Smooth muscle cell of the brain vasculature (primary cell): ENCODE data around the gene MAST1.
"Not testable (repeated sequence)": the region's sequence is repeated elsewhere in the genome, so short reads cannot be mapped to it uniquely, and the experiment has no call there.

Experiments
- DNase-seq: peaks from one replicate; pipeline ENCODE4 v3.0.0-alpha.2; 2012; ENCODE audit warnings: low read depth, low spot score

MAST1 gene

DNA sequence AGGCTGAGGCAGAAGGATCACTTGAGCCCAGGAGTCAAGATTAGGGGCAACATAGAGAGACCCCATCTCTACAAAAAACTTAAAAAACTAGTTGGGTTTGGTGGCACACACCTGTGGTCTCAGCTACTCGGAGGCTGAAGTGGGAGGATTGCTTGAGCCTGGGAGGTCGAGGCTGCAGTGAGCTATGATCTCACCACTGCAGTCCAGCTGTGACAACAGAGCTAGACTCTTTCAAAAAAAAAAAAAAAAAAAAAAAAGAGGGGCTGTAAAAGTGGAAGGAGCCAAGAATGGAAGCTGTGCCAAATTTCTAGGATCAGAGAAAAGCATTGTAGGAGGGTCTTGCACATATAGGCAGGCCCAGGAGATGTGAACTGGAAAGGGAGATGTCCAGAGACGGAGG, 33.4 kb downstream of the MAST1 start:
- no peak for DNase-seq

DNA sequence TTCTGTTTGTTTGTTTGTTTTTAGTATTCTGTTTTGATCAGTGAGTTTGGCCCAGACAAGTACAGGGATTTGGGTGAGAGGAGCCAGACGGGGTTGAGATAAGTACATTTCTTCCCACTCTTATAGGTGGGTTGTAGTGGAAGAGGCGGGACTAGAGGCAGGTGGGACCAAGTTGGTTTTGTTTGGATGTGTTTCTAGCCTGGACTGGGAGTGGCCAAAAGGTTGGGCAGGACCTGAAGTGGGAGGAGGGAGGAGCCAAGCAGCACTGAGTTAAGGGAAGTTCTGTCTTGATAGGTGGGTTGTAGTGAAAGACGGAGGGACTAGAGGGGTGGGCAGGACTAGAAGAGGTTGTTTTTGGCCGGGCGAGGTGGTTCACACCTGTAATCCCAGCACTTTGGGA, 33.9 kb downstream of the MAST1 start:
- no peak for DNase-seq

GRCh38 chr19:12872941-12873890, 34.9 kb downstream of the MAST1 start:
- DNase-seq = no peak

GRCh38 chr19:12873891-12874745, 35.8 kb downstream of the MAST1 start:
- DNase-seq = no peak

- no peak for DNase-seq
Measured at GRCh38 chr19:12875086-12875485, 36.8 kb downstream of the MAST1 start.

DNA sequence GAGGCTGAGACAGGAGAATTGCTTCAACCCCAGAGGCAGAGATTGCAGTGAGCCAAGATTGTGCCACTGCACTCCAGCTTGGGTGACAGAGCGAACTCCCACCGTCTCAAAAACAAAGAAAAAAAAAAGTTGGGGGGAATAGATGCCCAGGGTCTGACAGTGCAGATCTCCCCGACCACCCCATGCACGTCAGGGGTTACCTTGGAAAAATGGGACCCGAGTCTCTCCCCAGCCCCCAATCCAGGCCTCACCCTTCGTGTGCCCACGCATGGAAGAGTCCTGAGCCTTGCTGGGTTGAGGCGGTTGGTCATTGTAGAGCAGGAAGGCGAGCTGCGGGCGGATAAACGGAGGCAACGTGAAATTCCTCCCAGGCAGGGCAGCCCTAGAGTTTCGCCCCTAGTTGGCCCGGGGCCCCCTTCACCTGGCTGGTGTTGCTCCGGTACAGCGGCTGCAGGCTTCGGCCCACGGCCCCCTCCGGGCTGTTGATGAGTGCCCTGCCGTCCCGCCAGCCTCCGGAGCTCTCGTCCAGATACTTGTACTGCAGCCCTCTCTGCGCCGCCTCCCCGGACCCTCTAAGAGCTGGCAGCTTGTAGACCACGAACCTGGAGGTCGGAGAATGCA, 42.3 kb downstream of the MAST1 start:
- no peak for DNase-seq

- DNase-seq = no peak
Measured at GRCh38 chr19:12881172-12881808, 43.0 kb downstream of the MAST1 start, which contains the start of gene DNASE2. TSS of gene DNASE2 (minus strand) at chr19:12881449. CDS start at chr19:12881375, 74 bp downstream.

GRCh38 chr19:12882589-12882988, 44.3 kb downstream of the MAST1 start:
- no peak for DNase-seq

DNA sequence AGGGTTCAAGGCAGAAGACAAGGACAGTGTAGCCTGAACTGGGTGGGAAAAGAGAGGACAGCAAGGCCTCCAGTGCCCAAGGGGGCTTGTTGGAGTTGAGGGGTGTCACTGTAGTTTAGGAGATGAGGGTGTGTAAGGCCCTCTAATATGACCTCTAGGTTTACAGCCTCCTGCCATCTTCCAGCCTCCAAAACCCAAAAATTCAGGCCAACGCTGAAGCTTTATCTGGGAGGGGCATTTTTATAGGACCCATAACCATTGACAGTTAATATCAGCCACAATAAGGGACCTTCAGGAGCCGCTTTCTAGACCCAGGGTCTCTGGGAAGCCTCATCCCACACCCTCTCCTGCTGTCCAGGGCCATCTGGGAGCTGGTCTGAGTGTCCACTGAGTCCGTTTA, 45.9 kb downstream of the MAST1 start:
- DNase-seq = no peak

- DNase-seq = no peak
Measured at GRCh38 chr19:12884627-12884925, 46.3 kb downstream of the MAST1 start.

DNA sequence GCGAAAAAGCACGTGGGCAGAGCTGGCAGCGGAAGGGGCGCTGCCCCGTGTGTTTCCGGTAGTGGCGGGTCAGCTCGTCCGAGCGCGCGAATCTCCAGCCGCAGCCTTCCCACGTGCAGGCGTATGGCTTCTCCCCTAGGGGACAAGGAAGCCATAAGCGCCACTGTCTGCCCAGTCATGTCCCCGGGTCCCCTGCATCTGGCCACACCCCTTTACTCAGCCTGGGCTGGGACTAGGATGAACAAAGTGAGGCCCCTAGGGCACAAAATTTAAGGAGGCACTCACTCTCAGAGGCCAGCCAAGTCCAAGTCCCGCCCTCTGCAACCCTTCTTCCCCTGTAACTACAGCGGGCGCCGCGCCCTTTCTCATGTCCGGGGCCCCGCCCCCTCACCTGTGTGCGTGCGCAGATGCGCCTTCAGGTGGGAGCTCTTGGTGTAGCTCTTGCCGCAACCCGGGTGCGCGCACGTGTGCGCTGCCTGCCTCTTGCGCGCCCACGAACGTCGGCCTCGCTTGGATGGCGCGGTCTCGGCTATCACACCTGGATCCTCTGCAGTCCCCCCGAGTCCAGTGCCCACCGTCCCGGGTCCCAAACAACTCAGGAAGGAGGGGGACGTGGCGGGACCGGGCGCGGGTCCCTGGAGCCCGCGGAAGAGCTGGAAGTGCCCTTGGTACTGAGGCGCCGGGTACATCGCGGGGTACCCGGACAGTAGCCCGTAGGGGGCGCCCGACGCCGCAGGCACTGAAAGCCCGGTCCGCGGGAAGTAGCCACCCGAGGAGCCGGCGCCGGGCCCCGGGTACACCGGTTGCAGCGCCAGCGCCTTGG, 46.8 kb downstream of the MAST1 start:
- no peak for DNase-seq

DNA sequence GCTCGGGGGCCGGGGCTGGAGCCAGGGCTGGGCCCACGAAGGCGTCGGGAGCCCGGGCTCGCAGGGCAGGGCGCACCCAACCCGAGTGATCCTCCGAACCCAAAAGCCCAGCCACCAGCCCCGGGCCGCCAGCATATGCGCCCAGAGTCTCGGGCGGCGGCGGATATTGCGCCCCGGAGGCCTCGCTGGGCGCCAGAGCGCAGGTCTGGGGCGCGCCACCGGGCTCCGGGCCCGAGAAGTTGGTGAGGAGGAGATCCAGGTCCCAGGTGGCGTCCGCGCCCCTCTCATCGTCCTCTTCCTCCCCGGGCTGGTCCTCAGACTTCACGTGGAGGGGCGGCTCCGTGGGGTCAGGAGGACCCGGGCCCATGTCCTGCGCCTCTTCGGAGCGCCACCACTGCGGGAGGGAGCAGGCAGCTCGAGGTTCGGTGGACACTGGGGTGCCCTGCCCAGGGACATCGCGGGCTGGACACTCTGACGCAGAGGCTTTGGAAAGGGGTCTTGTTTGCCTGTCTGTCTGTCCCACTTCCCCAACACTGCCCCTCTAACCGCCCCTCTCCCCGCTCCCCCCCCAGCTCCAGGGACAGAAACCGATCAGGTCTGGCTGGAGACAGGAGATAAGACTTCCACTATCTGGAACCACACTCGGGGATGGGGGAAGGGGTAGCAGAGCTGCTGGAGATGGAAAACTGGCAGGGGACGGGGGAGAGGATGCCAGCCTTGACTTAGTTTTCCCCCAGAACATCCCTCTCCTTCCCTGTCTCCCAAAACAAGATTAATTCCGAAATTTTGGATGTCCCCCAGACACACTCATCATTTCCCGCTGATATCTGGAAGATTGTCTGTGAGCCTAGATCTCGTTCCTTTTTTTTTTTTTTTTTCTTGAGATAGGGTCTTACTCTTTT, 47.7 kb downstream of the MAST1 start:
- DNase-seq = no peak

- no peak for DNase-seq
Measured at GRCh38 chr19:12886651-12886968, 48.3 kb downstream of the MAST1 start.

GRCh38 chr19:12886969-12887747, 48.8 kb downstream of the MAST1 start, which contains the start of gene KLF1:
TSS of gene KLF1 (minus strand) at chr19:12887201. CDS start at chr19:12887140, 61 bp downstream.
- no peak for DNase-seq

DNA sequence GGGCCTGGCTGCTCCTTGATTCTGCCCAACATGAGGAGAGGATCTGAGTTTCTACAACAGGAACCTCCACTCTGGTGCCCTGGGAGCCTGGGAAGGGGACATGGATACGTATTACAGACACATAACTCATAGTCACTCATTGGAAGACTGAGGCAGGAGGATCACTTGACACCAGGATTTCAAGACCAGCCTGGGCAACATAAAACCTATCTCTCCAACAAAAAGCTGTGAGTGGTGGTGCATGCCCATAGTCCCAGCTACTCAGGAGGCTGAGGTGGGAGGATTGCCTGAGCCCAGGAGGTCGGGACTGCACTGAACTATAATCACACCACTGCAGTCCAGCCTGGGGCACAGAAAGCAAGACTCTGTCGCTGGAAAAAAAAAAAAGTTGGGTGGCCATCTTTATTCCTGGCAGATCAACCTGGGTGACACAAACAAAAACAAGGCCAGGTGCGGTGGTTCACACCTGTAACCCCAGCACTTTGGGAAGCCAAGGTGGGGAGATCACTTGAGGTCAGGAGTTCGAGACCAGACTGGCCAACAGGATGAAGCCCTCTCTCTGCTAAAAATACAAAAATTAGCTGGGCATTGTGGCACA, 49.8 kb downstream of the MAST1 start:
- no peak for DNase-seq

DNA sequence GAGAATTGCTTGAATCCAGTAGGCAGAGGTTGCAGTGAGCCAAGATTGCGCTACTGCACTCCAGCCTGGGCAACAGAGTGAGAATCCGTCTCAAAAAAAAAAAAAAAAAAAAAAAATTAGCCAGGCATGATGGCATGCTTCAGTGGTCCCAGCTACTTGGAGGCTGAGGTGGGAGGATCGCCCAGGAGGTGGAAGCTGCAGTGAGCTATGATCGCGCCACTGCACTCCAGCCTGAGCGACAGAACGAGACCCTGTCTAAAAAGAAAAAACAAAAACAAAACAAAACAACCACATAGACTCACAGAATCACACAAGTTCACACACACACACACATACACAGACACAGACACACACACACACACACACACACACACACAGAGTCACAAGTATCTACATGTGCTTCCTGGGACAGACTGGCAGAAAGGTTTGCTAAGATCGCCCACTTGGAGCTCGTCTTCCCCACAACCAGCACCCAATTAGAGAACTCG, 52.0 kb downstream of the MAST1 start:
- not testable (repeated sequence) for DNase-seq

- DNase-seq = peak; percentile 93
Measured at GRCh38 chr19:12890787-12891552, 52.7 kb downstream of the MAST1 start, which contains the start of gene GCDH. TSS of gene GCDH (plus strand) at chr19:12891160. CDS start at chr19:12891305, 145 bp downstream.
